ENCODE measurements around the gene CDCA4. TPM values are rescaled to one million over a fixed set of nuclear protein-coding genes. Genes with fewer than 3 reads are reported as not detected.

CDCA4 gene
- total RNA-seq, 2 experiments from 2014 or later: 17.7 to 18.8 TPM

GRCh38 chr14:104974665-104975390 is 46.1 kb downstream of the CDCA4 start:
- TF ChIP-seq CTCF (IDR thresholded peaks at IDR 0.05): no peak
- no peak for ATAC-seq (ENCODE audit: poor library complexity)
- Mint-ChIP-seq H3K27ac (no peak overlapping the region), H3K27me3 (peaks cover 33% of the 10 kb centered on the region), H3K9me3 (no peaks in the 10 kb centered on the region), H3K4me1 (ENCODE audit: low read depth) (peaks cover 5% of the 10 kb centered on the region), H3K4me3 (no peak overlapping the region), H3K36me3 (ENCODE audit: low read depth) (no peaks in the 10 kb centered on the region)
- Histone ChIP-seq H3K27me3 (ENCODE audit: control insufficient read depth in 1 of 2, insufficient read depth in 2 of 2, low read length in 2 of 2) (peaks cover 25 to 29% of the 10 kb centered on the region in 2 experiments), H3K4me3 (ENCODE audit: low read length) (no peak overlapping the region), H3K9me3 (ENCODE audit: control insufficient read depth in 1 of 2, insufficient read depth in 1 of 2, low read length in 2 of 2) (peaks cover 0 to 11% of the 10 kb centered on the region in 2 experiments), H3K4me1 (ENCODE audit: insufficient read depth, low read length) (peaks cover 23% of the 10 kb centered on the region), H3K27ac (ENCODE audit: low read depth in 1 of 2, low read length in 2 of 2) (no peak overlapping the region), H3K36me3 (ENCODE audit: insufficient read depth, low read length) (no peaks in the 10 kb centered on the region)
- ChIA-PET POLR2A (interaction anchor here (1.1 to 1.9 kb wide), 3 partner anchors 70 to 90 kb away, joined by 3 to 7 read pairs (median 4); partner anchors contain the start of gene GPR132), CTCF (interaction anchor here (0.9 to 3.5 kb wide), 6 partner anchors 59 to 112 kb away, joined by 3 to 33 read pairs (median 3); no protein-coding TSS in a partner anchor)
- DNase-seq: peak in 1 of 14 experiments; percentile 7
- intact Hi-C loops (cut with DNase I, micrococcal nuclease): loop anchor here in 1 of 2 experiments (2.0 kb wide), 1 partner anchor 112 kb away; no protein-coding TSS in a partner anchor

DNA sequence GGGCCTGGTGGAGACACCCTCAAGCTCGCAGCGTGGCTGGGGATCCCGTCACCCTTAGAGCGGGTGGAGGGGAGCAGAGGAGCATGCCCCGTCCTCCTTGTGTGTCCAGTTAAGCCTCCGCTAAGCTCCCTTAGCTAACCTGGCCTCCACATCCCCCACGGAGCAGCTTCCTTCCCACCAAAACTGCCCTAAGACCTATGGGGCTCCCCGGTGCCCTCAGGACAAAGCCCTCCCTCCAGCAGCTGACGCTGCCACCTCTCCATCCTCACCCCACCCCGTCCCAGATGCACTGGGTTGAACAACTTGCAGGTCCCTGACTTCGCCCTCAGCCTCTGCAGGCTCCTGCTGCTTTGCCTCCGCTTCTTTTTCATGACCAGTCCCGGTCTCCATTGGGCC is 46.7 kb downstream of the CDCA4 start:
- H3K27me3 ChIP-seq (ENCODE audit: control insufficient read depth in 1 of 2, insufficient read depth in 2 of 2, low read length in 2 of 2): peaks cover 25 to 35% of the 10 kb centered on the region in 2 experiments
- DNase-seq: no peak
- no peak overlapping the region for H3K27ac Mint-ChIP-seq

More for the DNA sequence above, 46.7 kb downstream of the CDCA4 start:
- no peak overlapping the region for H3K4me3 ChIP-seq (ENCODE audit: low read length)
- peaks cover 0 to 11% of the 10 kb centered on the region in 2 experiments for H3K9me3 ChIP-seq (ENCODE audit: control insufficient read depth in 1 of 2, insufficient read depth in 1 of 2, low read length in 2 of 2)
- no peaks in the 10 kb centered on the region for H3K36me3 Mint-ChIP-seq (ENCODE audit: low read depth)
- intact Hi-C loops (cut with DNase I, micrococcal nuclease): loop anchor here in 1 of 2 experiments (2.0 kb wide), 1 partner anchor 113 kb away; no protein-coding TSS in a partner anchor
- H3K27ac ChIP-seq (ENCODE audit: low read depth in 1 of 2, low read length in 2 of 2): no peak overlapping the region
- H3K4me1 ChIP-seq (ENCODE audit: insufficient read depth, low read length): peaks cover 23% of the 10 kb centered on the region
- TF ChIP-seq CTCF (IDR thresholded peaks at IDR 0.05): no peak
- peaks cover 29% of the 10 kb centered on the region for H3K27me3 Mint-ChIP-seq
- peaks cover 5% of the 10 kb centered on the region for H3K4me1 Mint-ChIP-seq (ENCODE audit: low read depth)
- CTCF ChIA-PET: interaction anchor here (2.1 to 3.5 kb wide), 2 partner anchors 71 kb away, joined by 5 to 33 read pairs; no protein-coding TSS in a partner anchor
- no peak overlapping the region for H3K4me3 Mint-ChIP-seq
- POLR2A ChIA-PET: interaction anchor here (1.9 kb wide), 1 partner anchor 71 kb away, joined by 7 read pairs; no protein-coding TSS in a partner anchor
- no peak for ATAC-seq (ENCODE audit: poor library complexity)
- no peaks in the 10 kb centered on the region for H3K36me3 ChIP-seq (ENCODE audit: insufficient read depth, low read length)
- H3K9me3 Mint-ChIP-seq: no peaks in the 10 kb centered on the region
